Left kidney (tissue), 2 donors: Measurements from ENCODE around the gene KTN1. TPM values are rescaled to one million over a fixed set of nuclear protein-coding genes. Genes with fewer than 3 reads are reported as not detected.

Source experiments
- DNase-seq: peaks from one replicate; pipeline ENCODE4 v3.0.0-alpha.2; 2013
- polyA plus RNA-seq: library from polyadenylated mRNA; unstranded; fragments of 120-200 nt; gene quantifications from one replicate; pipeline ENCODE4 v1.2.1, GENCODE V29; 2013; ENCODE audit not compliant: insufficient read length

The KTN1 gene
- polyA plus RNA-seq, 1 donor: 223 TPM

DNA sequence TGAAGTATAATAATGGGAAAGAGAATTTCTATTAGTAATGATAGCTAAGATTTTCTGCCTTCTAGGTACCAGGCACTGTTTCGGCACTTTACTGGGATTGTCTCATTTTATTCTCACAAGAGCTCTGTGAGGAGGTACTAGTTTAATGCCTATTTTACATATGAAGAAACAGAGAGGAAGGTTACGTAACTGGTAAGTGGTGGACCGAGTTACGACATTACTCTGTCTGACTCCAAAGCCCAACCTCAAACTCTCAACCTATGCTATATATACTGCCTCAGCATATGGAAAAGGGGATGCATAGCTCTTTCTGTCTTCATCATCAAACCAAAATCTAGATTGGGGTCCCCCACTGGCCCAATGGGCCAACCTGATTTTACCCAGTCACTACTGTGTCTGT lies 133.5 kb downstream of the KTN1 start:
- no peak for DNase-seq

DNA sequence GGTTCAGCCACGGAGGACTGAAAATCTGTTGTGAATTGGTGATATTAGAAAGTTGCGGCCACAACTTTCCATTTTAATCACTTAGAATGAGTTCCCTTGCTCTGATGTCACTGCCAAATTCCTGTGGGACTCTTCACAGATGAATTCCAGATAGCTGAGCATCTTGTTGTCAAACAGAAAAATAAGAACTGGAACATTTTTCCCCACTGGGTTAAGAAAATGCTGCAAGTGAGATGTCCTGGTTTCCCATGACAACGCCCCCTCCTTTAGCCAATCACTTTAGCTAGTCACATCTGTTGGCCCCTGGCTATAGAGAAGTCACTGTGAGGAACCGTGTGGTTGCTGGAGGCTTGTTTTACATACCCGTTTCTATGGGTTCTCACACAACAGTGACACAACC lies 135.9 kb downstream of the KTN1 start:
- DNase-seq: no peak

DNA sequence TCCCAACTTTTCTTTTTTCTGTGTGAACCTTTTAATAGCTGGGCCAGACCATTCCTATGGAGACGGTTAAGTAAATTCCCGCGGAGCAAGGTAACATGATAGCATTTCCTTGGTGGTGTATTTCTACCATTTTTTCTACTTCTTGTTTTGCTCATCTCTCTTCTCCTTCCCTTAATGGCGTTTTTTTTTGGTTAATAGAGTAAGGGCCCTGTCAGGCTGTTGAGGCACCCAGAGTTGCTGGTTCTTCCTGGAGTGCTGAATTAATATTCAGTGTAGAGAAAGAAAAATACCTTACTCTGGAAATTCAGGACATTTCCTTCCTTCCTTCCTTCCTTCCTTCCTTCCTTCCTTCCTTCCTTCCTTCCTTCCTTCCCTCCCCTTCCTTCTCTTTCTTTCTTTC lies 137.6 kb downstream of the KTN1 start:
- no peak for DNase-seq

DNA sequence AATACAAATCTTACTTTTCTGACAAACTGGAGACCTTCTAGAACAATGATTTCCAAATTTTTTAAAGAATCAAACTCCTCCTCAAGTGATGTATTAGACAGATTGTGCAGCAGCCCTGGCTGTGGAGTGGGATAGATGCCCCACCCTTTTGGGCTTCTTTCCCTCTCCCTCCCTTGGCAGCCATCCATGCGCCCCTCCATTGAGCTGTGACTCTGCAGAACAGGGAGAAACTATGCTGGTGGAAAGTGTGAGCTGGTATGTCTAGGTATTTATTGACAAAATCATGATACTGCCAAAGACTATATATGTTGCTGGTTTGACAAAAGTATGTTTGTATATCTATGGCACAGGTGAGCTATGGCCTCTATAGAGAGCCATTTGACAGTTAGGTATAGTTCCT lies 138.5 kb downstream of the KTN1 start:
- DNase-seq: no peak

DNA sequence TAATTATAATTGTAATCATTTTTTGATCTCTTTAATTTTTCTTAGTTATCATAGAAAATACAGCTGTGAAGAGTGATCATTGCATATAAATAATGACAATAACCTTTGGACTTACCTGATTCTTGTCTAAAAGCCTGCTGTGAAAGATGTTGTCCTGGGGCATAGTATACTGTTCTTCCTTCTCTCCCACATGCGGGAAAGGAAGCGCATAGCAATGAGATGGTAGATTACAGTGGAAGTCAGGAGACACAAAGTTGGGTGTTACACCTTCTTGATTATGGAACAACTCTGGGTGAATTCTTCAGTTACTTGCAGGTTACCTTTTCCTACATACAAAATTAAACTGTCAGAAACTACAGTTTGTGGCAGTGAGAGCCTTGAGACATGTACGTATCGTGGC lies 140.8 kb downstream of the KTN1 start:
- DNase-seq: no peak

DNA sequence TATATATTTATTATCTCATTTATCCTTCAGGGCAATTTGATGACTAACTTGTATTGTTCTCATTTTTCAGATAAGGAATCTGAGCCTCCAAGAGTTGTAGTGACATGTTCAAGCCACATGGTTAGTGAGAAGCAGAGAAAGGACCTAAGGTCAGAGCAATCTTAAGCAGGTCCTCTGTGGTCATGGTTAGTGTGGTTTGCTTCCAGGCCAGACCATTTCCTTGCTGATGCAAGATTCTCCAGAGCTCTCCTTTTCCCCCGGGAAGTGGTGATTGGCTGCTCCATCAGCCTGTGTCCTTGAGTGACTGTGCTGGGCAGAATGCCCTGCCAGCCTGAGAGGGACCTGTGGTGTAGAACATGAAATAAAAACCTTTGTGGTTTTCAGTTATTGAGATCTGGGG lies 141.3 kb downstream of the KTN1 start:
- no peak for DNase-seq

DNA sequence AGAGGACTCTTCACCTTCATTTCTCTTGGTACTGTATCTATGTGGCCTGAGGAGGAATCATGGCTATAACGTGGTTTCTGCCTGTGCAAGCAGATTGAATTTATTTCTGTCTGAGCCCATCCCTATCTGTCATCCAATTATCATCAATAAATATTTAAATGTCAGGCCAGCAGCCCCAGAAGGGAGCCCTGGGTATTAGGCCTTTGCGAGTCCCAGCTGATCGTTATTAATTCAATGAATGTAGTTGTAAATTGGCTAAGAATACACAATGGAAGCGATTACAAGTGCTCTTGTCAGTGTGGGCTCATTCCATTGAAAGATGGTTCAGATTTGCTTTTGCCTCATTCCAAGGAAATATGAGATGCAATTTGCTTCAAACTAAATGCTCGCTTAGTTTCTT lies 142.0 kb downstream of the KTN1 start:
- DNase-seq: no peak

DNA sequence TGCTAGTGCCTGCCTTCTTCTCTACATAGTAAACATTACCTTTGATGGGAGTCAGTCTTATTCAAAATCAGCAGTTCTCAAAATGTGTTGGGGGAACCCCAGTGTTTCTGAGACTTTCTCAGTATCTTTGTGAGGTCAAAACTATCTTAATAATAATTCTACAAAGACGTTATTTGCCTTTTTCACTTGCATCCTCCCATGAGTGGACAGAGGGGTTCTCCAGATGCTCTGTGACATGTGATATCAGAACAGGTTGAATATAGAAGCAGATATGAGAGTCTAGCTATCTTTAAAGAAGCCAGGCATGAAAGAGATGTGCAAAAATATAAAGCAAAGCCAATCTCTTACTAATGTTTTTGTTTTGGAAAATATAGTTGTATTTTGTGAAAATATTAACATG lies 144.7 kb downstream of the KTN1 start:
- no peak for DNase-seq

DNA sequence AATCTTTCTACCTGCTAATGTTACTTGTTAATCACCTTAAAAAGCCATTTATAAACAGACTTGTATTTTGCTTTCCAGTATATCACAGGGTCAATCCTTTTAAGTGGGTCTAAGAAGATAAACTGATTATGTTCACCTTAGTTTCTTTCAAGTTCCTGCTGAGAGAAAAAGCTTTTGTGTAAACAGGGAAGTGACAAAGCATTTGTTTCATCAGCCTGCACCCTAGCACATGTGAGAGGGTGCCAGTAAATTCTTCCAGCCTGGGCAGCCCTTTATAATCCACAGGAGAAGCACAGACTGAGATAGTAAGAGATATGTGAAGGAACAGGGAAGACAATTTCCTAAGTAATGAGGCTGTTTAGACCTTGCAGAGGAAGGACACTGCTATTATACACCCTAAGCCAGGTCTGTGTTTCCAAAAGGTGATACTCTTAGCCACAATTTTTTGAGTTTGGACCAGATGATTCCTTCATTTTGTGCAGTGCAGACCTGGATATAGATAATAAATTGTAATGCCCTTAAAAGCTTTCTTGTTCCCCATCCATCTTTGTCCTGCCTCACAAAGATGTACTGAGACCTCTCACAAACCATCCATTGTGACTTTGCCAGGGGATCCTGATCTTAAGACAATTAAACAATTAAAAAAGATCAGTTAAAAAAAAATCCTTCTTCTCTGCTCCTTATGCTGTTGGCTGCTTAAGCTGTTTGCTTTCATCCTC lies 150.7 kb downstream of the KTN1 start:
- DNase-seq: no peak

DNA sequence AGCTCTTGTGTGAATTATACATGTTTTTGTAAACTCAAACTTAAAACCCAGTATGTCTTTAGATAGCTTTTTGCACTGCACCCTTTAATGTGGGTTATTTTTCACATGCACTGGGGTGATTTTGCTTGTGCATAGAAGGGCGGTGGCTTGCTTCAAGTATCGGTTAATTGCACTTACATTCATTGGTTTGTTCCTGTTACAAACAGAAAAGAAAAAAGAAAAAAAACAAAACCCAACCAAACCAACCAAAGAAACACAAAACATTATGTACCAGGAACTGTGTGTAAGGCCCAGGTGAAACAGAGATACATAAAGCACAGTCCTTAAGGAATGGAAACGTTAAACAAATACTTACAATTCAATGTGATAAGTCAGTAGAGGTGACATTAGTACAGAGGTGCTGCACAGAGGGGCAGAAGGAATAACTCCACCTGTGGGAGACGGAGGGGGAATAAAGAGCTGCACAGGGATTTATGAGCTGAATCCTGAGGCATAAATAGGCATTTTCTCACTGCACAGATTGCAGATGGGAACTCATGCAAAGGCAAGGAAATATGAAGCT lies 151.4 kb downstream of the KTN1 start:
- no peak for DNase-seq

DNA sequence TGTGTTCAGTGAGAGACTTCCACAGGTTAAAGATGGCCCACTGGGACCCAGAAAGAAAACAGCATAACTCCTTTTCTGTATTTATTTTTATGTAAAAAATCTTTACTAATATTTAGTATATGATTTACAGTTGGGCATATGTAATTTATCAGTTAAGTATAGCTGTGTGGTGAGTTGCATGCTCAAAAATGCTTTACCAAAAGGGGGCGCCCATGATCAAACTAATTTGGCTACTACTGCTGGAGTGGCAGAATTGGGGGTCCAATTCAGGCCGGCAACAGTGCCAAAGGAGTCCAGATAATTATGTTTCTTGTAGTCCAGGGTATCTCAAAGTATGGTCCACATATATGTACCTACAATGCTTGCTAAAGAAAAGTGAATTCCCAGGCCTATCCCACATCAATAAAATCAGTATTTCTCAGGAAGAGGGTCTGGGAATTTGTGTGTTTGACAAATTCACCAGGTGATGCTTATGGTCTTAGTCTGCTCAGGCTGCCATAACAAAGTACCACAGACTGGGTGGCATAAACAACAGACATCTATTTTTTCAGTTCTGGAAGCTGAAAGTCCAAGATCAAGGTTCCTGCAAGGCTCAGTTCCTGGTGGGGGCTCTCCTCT lies 152.0 kb downstream of the KTN1 start:
- no peak for DNase-seq

DNA sequence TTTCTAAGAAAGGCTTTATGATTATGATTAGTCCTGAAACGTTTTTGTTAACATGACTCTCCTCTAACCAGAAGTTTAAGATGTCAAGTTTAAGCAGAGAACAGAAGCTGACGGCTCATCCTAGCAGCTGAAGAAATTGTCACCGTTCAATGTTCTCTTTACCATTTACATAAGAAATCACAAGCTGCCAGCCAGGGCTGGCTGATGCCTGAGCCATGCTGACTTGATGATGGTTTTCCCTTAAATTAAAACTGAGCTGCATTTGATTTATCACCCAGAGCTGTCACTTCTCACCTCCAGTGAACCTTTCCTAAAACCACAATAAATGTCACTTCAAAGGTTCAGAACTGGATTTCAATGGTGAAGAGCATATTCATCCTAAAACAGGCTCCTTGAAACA lies 153.6 kb downstream of the KTN1 start:
- DNase-seq: no peak

Other genes starting within 250 kb of the KTN1 start
- gene ATG14, start 168.4 kb upstream of the KTN1 start, polyA plus RNA-seq: 31.1 TPM
- gene TBPL2, start 139.6 kb upstream of the KTN1 start, polyA plus RNA-seq: 0.08 TPM